ENCODE results near the gene PPIE.

DNA sequence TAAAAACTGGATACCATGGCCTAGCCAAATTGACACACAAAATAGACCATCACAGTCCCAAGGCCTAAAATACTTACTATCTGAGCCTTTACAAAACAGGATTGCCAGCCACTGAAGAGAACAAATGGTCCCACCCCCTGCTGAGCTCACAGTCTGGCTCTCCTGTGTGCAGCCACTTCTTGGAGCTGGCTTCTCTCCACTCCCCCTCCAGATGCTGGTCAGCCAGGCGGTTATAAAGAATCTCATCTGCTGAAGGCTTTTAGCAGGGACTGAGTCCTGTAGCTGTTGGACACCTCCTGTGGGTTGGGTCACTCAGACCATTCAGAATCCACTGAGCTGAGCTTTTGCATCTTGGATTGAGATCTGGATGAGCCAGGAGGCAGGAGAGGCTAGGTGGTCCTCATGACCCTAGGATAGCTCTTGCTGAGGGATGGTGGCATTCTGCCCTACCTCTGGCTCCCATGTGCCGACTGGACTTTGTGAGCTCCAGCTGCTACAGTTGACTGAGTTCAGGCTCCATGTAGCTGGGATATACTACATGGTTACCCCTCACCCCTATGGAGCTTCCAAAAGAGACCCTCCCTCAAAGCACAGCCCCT is 16.3 kb downstream of the PPIE start:
- TF ChIP-seq POLR2A (IDR thresholded peaks at IDR 0.05; ENCODE audit: low read length) (no peak), GATA1 (IDR thresholded peaks at IDR 0.05; ENCODE audit: low read depth, low read length) (no peak)
